HEK293 (cell line): ENCODE measurements around the gene ILK.

Experiments used
- EGR2 ChIP-seq: fragments of 450-650 bp; formaldehyde crosslinking; IDR thresholded peaks from 2 replicates; pipeline ENCODE4 v1.5.1; 2016; ENCODE audit warnings: low read depth, missing biosample characterization, missing genetic modification characterization
- PRDM2 ChIP-seq: fragments of 450-650 bp; formaldehyde crosslinking; IDR thresholded peaks from 2 replicates; pipeline ENCODE4 v1.5.1; 2016; ENCODE audit warnings: missing biosample characterization, missing genetic modification characterization, borderline replicate concordance
- ZBTB10 ChIP-seq: fragments of 450-650 bp; formaldehyde crosslinking; IDR thresholded peaks from 2 replicates; pipeline ENCODE4 v1.5.1; 2016; ENCODE audit warnings: missing biosample characterization, missing genetic modification characterization
- ZBTB20 ChIP-seq: fragments of 450-650 bp; formaldehyde crosslinking; IDR thresholded peaks from 2 replicates; pipeline ENCODE4 v1.5.1; 2016; ENCODE audit warnings: missing biosample characterization, missing genetic modification characterization
- ZBTB48 ChIP-seq: fragments of 450-650 bp; formaldehyde crosslinking; IDR thresholded peaks from 2 replicates; pipeline ENCODE4 v1.5.1; 2016; ENCODE audit warnings: missing biosample characterization, missing genetic modification characterization
- ZFHX2 ChIP-seq: fragments of 450-650 bp; formaldehyde crosslinking; conservative IDR thresholded peaks from 2 replicates; pipeline ENCODE4 v1.5.1; 2016; ENCODE audit warnings: missing biosample characterization, missing genetic modification characterization
- ZNF366 ChIP-seq: fragments of 450-650 bp; formaldehyde crosslinking; conservative IDR thresholded peaks from 2 replicates; pipeline ENCODE4 v1.5.1; 2016; ENCODE audit warnings: missing biosample characterization, missing genetic modification characterization
- ZNF398 ChIP-seq: fragments of 450-650 bp; formaldehyde crosslinking; IDR thresholded peaks from 2 replicates; pipeline ENCODE4 v1.5.1; 2017; ENCODE audit warnings: missing biosample characterization, missing genetic modification characterization
- ZNF518A ChIP-seq: fragments of 450-650 bp; formaldehyde crosslinking; conservative IDR thresholded peaks from 2 replicates; pipeline ENCODE4 v1.5.1; 2016; ENCODE audit warnings: low read depth, missing biosample characterization, missing genetic modification characterization
- ZNF600 ChIP-seq: fragments of 450-650 bp; formaldehyde crosslinking; IDR thresholded peaks from 2 replicates; pipeline ENCODE4 v1.5.1; 2016; ENCODE audit warnings: missing biosample characterization, missing genetic modification characterization
- ZNF670 ChIP-seq: fragments of 450-650 bp; formaldehyde crosslinking; IDR thresholded peaks from 2 replicates; pipeline ENCODE4 v1.5.1; 2016; ENCODE audit warnings: missing biosample characterization, missing genetic modification characterization, low read depth
- ZNF704 ChIP-seq: fragments of 450-650 bp; formaldehyde crosslinking; IDR thresholded peaks from 2 replicates; pipeline ENCODE4 v1.5.1; 2016; ENCODE audit warnings: missing biosample characterization, missing genetic modification characterization

The ILK gene

GRCh38 chr11:6655790-6656583, 52.4 kb downstream of the ILK start, which contains the start of gene DCHS1 (continued):
- TF ChIP-seq ZNF518A (tag by site-specific recombination) = no peak
- no peak for TF ChIP-seq ZNF704 (tag by site-specific recombination)
- no peak for TF ChIP-seq ZNF670
- TF ChIP-seq ZNF398 = peak; percentile 64
- no peak for TF ChIP-seq ZBTB48 (tag by site-specific recombination)
- TF ChIP-seq ZFHX2 (tag by site-specific recombination) = peak; percentile 27; the same call in 1 of the 2 replicates
- TF ChIP-seq ZBTB10 (tag by site-specific recombination) = no peak
- no peak for TF ChIP-seq PRDM2 (tag by site-specific recombination)
- TF ChIP-seq ZNF600 (tag by site-specific recombination) = 0 out of 2 replicates have a peak, but pooled peaks have one; percentile 53
- peak; percentile 92 for TF ChIP-seq ZNF366 (tag by site-specific recombination)
- TF ChIP-seq EGR2 = peak; percentile 21; the same call in 1 of the 2 replicates
- TF ChIP-seq ZBTB20 (tag by site-specific recombination) = peak; percentile 33; the same call in 1 of the 2 replicates
